Measurements from ENCODE around the gene PIGB. TPM values are rescaled to one million over a fixed set of nuclear protein-coding genes. Genes with fewer than 3 reads are reported as not detected.
A peak's percentile ranks its signal among the peaks of the same experiment; 100 is the strongest.

PIGB gene
- total RNA-seq (2012; rRNA removed), result 11.8 and 17.5 TPM in 2 replicates
- 8.0 and 9.2 TPM in 2 replicates for polyA plus RNA-seq (2012; rRNA removed)
- polyA plus RNA-seq (2012; cell fraction: cytosol; rRNA removed), result 2.2 and 2.9 TPM in 2 replicates
- 2.9 and 29.2 TPM in 2 replicates for polyA plus RNA-seq (2012; cell fraction: nucleus; rRNA removed; ENCODE audit: low replicate concordance)
- percentile 69 among the genes with signal in this experiment for Bru-seq, nascent RNA
- BruChase-seq, experiment 1, labeled RNA remaining after a 6-hour chase, result percentile 78 among the genes with signal in this experiment
- BruChase-seq, experiment 2, labeled RNA remaining after a 2-hour chase, result percentile 69 among the genes with signal in this experiment
- long read RNA-seq, partial matches to known transcripts, result 1 of 11 reads
- long read RNA-seq, other reads (novel, unspliced or antisense), result 6 of 11 reads

GRCh38 chr15:55318588-55319494 lies at the start of gene PIGB, which contains the start of gene PIGBOS1:
Gene PIGB (plus strand): TSS chr15:55319222. CDS start chr15:55319251, 29 bp downstream.
Gene PIGBOS1 (minus strand): TSS chr15:55319123. CDS start chr15:55317792, 1,331 bp downstream.
- Histone ChIP-seq H2AFZ (replicated peaks; ENCODE audit: low read length, poor library complexity) (peak within 1 kb of the TSS; percentile 97), H3K4ac (ENCODE audit: low read depth, low read length) (peak within 1 kb of the TSS; percentile 95), H2AK9ac (replicated peaks; ENCODE audit: low read depth, low read length, poor library complexity) (peak within 1 kb of the TSS; percentile 87), H3K14ac (replicated peaks; ENCODE audit: low read depth, low read length) (peak within 1 kb of the TSS; percentile 100), H3K9me1 (ENCODE audit: insufficient read depth, low read length) (no peaks in the 10 kb centered on the region), H3K9ac (ENCODE audit: low read depth, low read length) (peak within 1 kb of the TSS; percentile 95), H4K20me1 (ENCODE audit: insufficient read depth, low read length) (no peaks in the 10 kb centered on the region), H3K23ac (ENCODE audit: low read depth, low read length) (peak within 1 kb of the TSS; percentile 99), H4K91ac (ENCODE audit: insufficient read depth, low read depth, low read length) (peak within 1 kb of the TSS; percentile 90), H3K79me1 (ENCODE audit: low read depth in 1 of 2, low read length in 2 of 2) (peaks cover 12 to 36% of the 10 kb centered on the region in 2 experiments), H3K36me3 (ENCODE audit: control insufficient read depth, insufficient read depth, low read length) (no peaks in the 10 kb centered on the region), H2BK20ac (ENCODE audit: low read depth, low read length) (0 out of 2 replicates have a peak within 1 kb of the TSS, but pooled peaks have one; percentile 17), H2AK5ac (ENCODE audit: low read depth, low read length) (peak within 1 kb of the TSS; percentile 80), H3K4me3 (ENCODE audit: insufficient read depth, low read depth, low read length) (peak within 1 kb of the TSS; percentile 71), H3K27me3 (ENCODE audit: control insufficient read depth, insufficient read depth, low read length) (no peaks in the 10 kb centered on the region), H3K27ac (ENCODE audit: insufficient read depth, low read length) (peak within 1 kb of the TSS; percentile 94), H3K4me2 (ENCODE audit: low read depth, low read length) (peak within 1 kb of the TSS; percentile 81), H3K56ac (ENCODE audit: extremely low read depth, insufficient read depth, low read length) (peak within 1 kb of the TSS; percentile 86), H4K8ac (ENCODE audit: low read depth in 2 of 2, low read length in 2 of 2) (peak within 1 kb of the TSS; percentile 89 to 99), H3K18ac (ENCODE audit: low read depth, low read length) (peak within 1 kb of the TSS; percentile 81), H2BK120ac (ENCODE audit: low read depth, low read length) (peak within 1 kb of the TSS; percentile 91), H2BK15ac (ENCODE audit: low read depth, low read length) (peak within 1 kb of the TSS; percentile 43; the same call in 1 of the 3 replicates), H3K9me3 (ENCODE audit: control insufficient read depth, insufficient read depth, low read length) (no peaks in the 10 kb centered on the region), H3K4me1 (ENCODE audit: control insufficient read depth, insufficient read depth, low read length) (peaks cover 2% of the 10 kb centered on the region; the same call in 1 of the 2 replicates), H2BK5ac (ENCODE audit: low read depth, low read length, poor library complexity, severe bottlenecking) (peak within 1 kb of the TSS; percentile 85), H4K5ac (ENCODE audit: low read depth, low read length) (peak within 1 kb of the TSS; percentile 83)
- dilution Hi-C loops (cut with HindIII; ENCODE audit: low sequenced_read_pairs, unreplicated experiment) (no loop called here), intact Hi-C loops (cut with micrococcal nuclease) (loop anchor here (1.0 to 2.0 kb wide), 2 partner anchors 89 to 116 kb away; partner anchors contain the start of genes CCPG1 and PIERCE2), in situ Hi-C loops (cut with MboI; ENCODE audit: low sequenced_read_pairs) (no loop called here)
- WGBS, 2 experiments (ENCODE audit: extremely low coverage in 2 of 2, insufficient read length in 1 of 2), result 8% methylated on average over 9 of the region's 49 CpGs; no CpG with 5 or more reads in 1 of the 2 experiments
- DNase-seq (peak; percentile 89), ATAC-seq (ENCODE audit: low read depth) (peak; percentile 98)
- BruUV-seq (replicated peaks), result no TSS peak
- POLR2A ChIA-PET (ENCODE audit: unreplicated experiment), result interaction anchor here (0.6 kb wide), 2 partner anchors 16 to 51 kb away, joined by 3 to 4 read pairs; no protein-coding TSS in a partner anchor
- CTCF ChIA-PET, result interaction anchor here (0.6 to 0.7 kb wide), 5 partner anchors 57 to 330 kb away, joined by 4 to 5 read pairs (median 4); partner anchors contain the start of gene PIERCE2
- peak; percentile 19; the same call in 1 of the 2 replicates for TF ChIP-seq SMC3 (IDR thresholded peaks at IDR 0.05; ENCODE audit: low read depth, low read length)
- TF ChIP-seq FOS (IDR thresholded peaks at IDR 0.05; ENCODE audit: low read depth, low read length), result no peak
- TF ChIP-seq USF2 (IDR thresholded peaks at IDR 0.05; ENCODE audit: low read depth, low read length), result 0 out of 2 replicates have a peak, but pooled peaks have one; percentile 2
- TF ChIP-seq RCOR1 (IDR thresholded peaks at IDR 0.05; ENCODE audit: insufficient replicate concordance, low read length), result no peak
- TF ChIP-seq RAD21 (IDR thresholded peaks at IDR 0.05; ENCODE audit: low read length), result peak; percentile 22; the same call in 1 of the 2 replicates
- 0 out of 2 replicates have a peak, but pooled peaks have one; percentile 15 for TF ChIP-seq CTCF (conservative IDR thresholded peaks at IDR 0.05; ENCODE audit: low read depth, low read length)
- no peak for TF ChIP-seq CEBPB (IDR thresholded peaks at IDR 0.05; ENCODE audit: low read depth, low read length)
- peak; percentile 71; the same call in 1 of the 2 replicates for TF ChIP-seq MXI1 (IDR thresholded peaks at IDR 0.05; ENCODE audit: borderline replicate concordance, low read depth, low read length)
- TF ChIP-seq RFX5 (IDR thresholded peaks at IDR 0.05; ENCODE audit: low read depth, low read length), result no peak
- TF ChIP-seq POLR2A (IDR thresholded peaks at IDR 0.05; ENCODE audit: low read depth, low read length), result peak; percentile 66; the same call in 1 of the 2 replicates
- TF ChIP-seq BHLHE40 (IDR thresholded peaks at IDR 0.05; ENCODE audit: low read depth, low read length), result no peak

Measured in IMR-90 (cell line).